ENCODE data around the gene SCMH1.
"Not testable (repeated sequence)": the region's sequence is repeated elsewhere in the genome, so short reads cannot be mapped to it uniquely, and the experiment has no call there.

SCMH1 gene

DNA sequence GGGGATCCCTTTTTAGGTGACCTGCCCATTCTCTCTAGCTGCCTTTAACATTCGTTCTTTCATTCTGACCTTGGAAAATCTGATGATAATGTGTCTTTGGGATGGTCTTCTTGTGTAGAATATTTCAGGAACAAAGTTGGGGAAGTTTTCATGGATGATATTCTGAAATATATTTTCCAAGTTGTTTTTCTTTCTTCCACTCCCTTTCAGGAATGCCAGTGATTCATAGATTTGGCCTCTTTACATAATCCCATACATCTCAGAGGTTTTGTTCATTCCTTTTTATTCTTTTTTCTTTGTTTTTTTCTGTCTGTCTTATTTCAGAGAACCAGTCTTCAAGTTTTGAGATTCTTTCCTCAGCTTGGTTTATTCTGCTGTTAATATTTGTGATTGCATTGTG, 13.9 kb upstream of the SCMH1 start:
- no peak overlapping the region for H3K27ac ChIP-seq
- no peak for DNase-seq (ENCODE audit: low read depth, low spot score)

DNA sequence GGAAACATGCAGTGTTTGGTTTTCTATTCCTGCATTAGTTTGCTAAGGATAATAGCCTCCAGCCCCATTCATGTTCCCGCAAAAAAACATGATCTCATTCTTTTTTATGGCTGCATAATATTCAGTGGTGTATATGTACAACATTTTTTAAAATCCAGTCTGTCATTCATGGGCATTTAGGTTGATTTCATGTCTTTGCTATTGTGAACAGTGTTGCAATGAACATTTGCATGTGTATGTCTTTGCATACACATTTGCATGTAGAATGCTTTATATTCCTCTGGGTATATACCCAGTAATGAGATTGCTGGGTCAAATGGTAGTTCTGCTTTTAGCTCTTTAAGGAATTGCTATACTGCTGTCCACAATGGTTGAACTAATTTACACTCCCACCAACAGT, 9.0 kb upstream of the SCMH1 start:
- DNase-seq (ENCODE audit: low read depth, low spot score); H3K27ac ChIP-seq: not testable (repeated sequence)

DNA sequence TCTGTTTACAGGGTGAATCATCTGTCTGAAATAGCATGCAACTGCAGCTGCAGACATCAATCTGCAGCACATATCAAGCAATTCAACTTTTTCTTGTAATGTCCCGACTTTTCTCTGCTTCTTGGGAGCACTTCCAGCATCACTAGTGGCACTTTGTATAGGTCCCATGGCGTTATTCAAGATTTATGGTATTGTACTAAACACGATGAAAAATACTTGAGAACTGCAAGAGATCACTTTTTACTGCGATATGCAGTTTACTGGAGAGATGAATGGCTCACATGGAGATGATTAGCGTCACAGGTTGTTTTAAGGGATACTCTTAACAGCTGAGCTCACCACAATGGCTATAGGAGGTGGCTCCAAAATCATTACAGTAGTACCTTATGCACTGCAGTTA, 7.2 kb upstream of the SCMH1 start:
- DNase-seq (ENCODE audit: low read depth, low spot score): no peak
- no peak overlapping the region for H3K27ac ChIP-seq

DNA sequence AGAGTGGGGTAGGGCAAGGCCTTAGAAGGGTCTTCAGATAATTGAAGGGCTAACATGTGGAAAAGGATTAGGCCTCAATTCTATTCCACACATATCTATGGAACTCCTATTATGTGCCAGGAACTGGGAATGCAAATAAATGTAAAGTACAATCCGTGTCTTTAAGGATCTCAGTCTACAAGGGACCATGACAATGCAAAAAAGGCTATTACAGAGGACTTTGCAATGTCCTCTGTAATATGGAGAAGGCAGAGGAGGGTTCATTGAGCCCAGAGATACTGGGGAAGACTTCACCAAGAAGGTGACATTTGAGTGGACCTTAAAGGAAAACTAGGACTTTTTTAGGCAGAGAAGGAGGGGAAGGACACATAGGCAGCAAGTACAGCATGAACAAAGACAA, 4.5 kb upstream of the SCMH1 start:
- H3K27ac ChIP-seq: no peak overlapping the region

DNA sequence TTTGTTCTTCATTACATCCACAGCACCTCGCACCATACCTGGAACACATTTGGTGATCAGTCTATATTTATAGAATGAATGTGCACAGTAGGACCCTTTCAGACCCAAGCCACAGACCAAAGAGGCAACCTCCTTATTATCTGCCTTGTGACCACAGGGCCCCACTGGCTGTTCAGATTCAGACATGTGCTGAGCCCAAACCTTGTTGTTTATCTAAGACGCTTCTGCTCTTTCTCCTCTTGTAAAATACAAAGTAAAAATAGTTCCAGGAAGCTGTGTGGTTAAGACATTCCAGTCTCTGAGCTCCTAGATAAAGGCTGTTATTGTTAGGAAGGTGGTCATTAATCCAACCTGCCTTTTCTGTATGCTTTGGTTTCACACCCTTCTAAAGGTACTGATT, 3.6 kb upstream of the SCMH1 start:
- DNase-seq (ENCODE audit: low read depth, low spot score): no peak

More for the DNA sequence above, 4.5 kb upstream of the SCMH1 start:
- no peak for DNase-seq (ENCODE audit: low read depth, low spot score)

DNA sequence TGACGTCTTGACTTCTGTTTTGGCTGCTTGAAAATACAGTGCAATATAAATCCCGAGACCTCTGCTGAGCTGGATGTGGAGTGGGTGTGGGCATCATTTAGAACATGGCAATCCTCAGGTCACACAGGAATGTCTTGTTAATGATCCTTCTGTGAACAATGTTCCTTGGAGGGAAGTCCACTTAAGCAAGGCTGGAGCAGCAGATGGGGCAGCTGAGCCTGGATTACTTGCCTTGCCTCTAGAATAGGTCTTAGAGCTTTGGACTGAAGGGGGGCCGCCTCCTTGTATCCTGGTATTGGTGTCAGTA, 926 bp upstream of the SCMH1 start:
- no peak for DNase-seq (ENCODE audit: low read depth, low spot score)
- no peak overlapping the region for H3K27ac ChIP-seq

More for the DNA sequence above, 3.6 kb upstream of the SCMH1 start:
- H3K27ac ChIP-seq: no peak overlapping the region

DNA sequence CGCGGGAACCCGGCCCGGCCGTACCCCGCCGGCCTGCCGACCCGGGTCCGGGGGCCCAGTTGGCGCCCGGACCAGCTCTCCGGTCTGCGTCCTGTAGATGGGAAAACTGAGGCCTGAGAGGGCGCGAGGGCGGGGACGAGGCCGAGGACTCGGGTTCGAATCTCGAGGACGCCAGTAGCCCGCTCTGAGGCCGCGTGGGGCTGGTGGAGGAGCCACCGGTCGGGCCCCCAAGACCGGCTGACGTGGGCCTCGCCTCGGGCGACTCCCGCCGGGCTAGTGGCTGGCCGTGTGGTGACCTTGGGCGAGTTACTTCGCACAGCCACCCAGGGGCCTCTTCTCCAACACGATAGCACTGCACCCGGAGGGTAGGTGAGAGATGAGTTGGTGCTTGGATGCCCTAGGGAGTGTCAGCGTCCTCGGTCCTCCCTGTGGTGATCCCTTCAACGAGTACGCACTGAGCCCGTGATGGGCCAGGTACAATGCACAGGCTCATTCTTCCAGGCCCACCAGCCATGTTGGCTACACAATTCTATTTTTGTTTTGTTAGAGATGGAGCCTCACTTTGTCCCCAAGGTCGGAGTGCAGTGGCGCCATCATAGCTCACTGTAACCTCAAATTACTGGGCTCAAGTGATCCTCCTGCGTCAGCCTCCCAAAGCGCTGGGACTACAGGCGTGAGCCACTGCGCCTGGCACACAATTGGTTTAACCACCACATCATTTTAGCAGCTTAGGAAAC, 404 bp upstream of the SCMH1 start:
- no peak for DNase-seq (ENCODE audit: low read depth, low spot score)
- H3K27ac ChIP-seq: peak overlapping the region; percentile 65

DNA sequence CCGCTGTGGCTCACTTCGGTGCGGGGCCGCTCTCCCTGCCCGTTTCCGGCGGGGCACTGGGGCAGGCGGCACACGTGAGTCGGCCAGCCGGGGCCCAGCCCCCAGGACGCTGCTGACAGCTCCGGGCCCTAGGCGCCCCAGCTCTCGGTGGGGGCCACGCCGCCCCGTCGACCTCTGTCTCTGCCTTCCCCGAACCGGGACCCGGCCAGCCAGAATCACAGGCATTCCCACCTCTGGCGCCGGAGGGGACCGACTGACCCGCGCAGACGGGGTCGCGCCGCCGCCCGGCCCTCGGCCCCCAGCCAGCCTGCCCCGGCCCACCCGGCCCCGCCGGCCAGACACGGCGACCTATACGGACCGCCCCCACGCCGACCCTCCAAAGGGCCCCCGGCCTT, 755 bp downstream of the SCMH1 start:
- DNase-seq (ENCODE audit: low read depth, low spot score): no peak

DNA sequence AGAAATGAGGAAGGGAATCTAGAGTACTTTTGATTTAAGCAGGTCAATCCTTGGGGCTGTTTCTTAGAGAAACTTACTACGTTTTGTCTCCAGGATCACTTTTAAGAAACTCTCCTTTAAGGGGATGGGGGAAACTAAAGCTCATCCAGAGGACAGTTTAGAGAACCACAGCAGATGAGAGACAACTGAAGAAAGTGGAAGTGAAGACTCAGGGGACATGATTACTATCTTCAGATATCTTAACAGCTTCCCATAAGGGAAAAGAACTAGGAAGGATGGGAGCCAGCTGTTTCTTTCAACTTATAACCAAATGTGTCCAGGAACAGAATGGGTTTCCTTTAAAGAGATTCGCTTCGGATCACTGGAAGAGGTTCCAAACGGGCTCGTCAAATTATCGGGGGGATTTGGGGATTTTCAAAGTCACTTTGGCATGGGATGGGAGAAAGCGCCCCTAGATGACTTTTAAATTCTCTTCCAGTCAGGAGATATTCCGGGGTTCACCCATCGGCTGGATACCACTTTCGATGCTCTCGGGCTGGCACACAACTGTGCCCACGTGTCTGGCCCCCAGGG, 1.2 kb downstream of the SCMH1 start:
- H3K27ac ChIP-seq: peak overlapping the region; percentile 65
- DNase-seq (ENCODE audit: low read depth, low spot score): no peak

More for the DNA sequence above, 755 bp downstream of the SCMH1 start:
- H3K27ac ChIP-seq: peak overlapping the region; percentile 65

DNA sequence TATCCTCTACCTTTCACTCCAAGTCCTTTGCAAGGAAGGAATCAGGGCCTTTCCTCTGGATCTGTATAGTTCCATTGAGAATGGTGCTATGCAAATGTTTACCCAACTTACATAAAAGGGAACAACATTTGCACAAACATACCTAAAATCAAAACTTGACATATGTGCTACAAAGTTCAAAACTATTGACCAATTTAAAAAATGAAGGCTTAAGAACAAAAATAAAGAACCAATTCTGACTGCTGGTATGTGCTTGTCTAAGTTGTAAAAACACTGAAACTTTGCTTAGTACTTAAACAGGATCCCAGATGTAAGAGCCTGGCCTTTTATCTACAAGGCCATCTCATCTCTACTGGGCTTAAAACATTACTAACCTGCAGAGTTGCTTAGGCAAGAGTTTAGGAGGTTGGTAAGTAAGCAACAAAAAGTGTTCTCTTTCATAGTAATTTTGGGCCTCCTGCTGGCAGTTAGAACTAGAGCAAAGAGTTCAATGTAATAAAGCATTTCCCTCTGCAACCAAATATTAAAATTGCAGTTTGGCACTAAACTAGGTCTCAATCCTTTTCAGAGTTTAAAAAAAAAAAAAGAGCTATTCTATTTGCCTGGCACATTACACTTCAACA, 2.0 kb downstream of the SCMH1 start:
- DNase-seq (ENCODE audit: low read depth, low spot score): no peak
- H3K27ac ChIP-seq: peak overlapping the region; percentile 65

DNA sequence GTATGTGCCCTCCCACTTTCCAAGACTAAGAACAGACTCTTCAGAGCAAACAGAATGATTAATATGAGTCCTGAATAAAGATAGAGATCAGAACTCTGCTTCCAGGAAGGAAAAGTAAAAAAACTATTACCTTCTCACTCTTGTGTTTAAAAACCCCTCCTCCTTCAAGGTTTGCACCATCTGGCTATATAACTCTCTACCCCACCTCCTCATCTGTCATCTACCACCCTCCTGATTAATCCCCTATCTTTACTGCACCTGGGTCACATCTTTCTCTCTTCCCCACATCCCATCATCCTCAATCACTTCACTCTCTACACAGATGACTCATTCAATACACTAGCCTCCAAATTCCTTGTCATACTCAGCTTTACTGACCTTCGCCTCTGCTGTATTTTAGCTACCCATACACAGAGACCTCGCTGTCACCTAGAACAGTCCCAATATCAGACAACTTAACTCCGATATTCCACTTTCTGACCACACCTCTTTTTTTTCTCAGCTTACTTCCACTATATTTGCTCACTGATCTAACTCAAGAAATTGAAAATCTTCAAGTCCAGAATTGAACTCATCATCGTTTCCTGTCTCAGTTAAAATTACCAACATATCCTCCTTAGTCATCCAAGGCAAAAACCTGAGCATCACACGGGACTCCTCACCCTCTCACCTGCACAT, 3.7 kb downstream of the SCMH1 start:
- DNase-seq (ENCODE audit: low read depth, low spot score): no peak
- peak overlapping the region; percentile 33 for H3K27ac ChIP-seq

DNA sequence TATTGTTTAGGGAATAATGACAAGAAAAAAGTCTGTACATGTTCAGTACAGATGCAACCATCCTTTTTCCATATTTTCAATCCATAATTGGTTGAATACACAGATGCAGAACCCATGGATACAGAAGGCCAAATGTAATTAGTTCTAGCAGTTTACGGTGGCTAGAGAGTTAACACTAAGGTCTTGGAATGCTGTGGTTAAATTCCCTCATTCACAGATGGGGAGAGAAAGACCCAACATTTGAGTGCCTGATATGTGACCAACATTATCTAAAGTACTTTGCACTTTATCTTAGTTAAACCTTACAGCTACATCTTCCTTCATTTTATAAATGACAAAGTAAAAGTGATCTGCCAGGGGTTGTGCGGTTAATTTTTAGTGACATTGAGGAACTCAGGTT, 5.3 kb downstream of the SCMH1 start:
- DNase-seq (ENCODE audit: low read depth, low spot score): no peak

DNA sequence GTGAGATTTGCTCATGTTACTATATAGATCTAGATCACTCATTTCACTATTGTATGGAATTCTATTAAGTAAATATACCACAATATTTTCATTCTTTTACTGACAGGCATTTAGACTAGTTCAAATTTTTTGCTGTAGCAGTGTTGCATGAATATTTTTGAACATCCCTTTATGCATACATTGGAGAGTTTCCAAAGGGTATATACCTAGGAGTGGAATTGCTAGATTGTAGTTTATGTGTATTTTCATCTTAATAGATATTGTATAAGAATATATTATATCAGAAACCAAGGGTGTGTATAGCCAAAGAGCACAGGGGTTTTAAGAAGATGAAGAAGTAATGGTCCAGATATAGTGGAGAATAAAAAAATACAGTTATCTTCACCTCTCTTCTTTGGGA, 6.2 kb downstream of the SCMH1 start:
- no peak overlapping the region for H3K27ac ChIP-seq
- no peak for DNase-seq (ENCODE audit: low read depth, low spot score)

More for the DNA sequence above, 5.3 kb downstream of the SCMH1 start:
- H3K27ac ChIP-seq: no peak overlapping the region

DNA sequence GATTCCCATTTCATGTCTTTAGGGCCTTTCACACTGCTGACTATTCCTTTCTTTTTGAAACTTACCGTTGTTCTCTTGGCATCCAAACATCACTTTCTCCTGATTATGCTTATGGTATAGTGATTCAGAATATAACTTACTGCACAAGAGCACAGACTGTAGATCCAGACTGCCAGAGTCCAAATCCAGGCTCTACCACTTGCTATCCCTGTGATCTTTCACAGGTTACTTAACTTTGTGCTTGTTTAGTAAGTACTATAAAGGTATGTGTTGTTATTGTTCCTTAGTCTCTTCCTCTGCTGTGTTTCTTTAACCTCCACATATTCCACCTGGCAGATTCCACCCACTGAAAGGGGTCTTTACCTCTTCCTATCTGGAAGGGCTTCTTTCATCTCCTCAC, 8.4 kb downstream of the SCMH1 start:
- DNase-seq (ENCODE audit: low read depth, low spot score): no peak
- no peak overlapping the region for H3K27ac ChIP-seq

DNA sequence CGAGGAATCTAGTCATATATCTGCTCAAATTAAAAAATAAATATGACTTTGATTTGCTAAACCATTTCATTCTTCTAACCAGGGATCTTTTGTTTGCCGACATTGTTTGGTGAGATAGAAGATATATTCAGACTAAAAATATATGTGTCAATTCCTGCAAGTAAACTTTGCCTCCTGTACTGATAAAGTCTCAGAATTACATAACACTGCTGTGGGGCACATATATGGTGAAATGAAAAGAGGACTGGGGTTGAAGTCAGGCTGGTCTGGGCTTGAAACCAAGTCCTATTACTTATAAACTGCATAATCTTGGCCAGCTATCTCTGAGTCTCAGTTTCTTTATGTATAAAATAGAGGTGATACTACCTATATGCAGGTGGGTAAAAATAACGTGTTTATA, 9.8 kb downstream of the SCMH1 start:
- no peak for DNase-seq (ENCODE audit: low read depth, low spot score)
- H3K27ac ChIP-seq: no peak overlapping the region

DNA sequence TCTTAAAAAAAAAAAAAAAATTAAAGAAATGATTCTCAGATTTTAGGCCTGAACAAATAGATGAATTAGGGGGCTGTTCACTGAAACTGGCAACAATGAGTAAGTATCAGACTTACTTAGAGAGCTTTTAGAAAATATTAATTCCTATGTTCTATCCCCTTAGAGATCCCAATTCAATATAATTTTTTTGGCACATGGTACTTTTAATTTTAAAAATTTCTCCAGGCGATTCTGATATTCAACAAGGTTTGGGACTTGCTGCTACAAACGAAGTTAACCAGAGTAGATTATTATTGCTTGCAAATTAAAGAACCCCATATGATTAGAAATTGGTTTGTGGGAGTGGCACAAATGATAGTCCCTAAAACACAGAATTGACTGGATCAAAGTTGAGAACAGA, 11.4 kb downstream of the SCMH1 start:
- H3K27ac ChIP-seq: no peak overlapping the region
- DNase-seq (ENCODE audit: low read depth, low spot score): no peak

DNA sequence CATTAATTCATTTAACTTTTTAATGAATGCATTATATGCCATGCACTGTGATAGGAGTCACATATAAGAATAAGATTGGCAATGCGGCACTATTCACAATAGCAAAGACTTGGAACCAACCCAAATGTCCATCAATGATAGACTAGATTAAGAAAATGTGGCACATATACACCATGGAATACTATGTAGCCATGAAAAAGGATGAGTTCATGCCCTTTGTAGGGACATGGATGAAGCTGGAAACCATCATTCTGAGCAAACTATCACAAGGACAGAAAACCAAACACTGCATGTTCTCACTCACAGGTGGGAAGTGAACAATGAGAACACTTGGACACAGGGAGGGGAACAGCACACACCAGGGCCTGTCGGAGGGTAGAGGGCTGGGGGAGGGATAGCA, 12.9 kb downstream of the SCMH1 start:
- not testable (repeated sequence) for DNase-seq (ENCODE audit: low read depth, low spot score); H3K27ac ChIP-seq

DNA sequence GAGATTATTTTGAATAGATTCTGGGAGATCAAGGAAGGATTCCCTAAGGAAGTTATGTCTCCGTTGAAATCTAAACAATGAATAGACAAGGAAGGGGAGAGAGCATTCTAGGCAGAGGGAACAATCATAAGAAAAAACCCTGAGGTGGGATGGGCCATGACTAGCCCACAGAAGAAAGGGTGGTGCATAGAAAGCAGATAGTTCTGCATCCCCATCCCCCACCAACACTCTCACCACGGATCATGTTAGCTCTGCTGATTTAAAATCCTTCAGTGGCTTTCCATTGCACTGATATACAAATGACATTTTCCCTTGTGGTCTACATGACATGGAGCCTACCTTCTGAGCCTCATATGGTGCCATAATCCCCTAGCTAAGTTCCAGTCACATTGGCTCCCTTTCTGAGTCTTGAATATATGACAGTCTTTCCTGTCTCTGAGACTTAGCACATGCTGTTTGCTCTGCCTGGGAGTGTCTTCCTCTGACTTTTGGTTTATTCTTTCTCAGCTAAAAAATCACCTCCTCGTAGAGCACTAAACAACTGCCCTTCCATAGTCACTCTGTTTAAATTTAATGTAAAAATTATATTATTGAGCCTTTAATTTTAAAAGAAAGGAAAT, 15.2 kb downstream of the SCMH1 start:
- DNase-seq (ENCODE audit: low read depth, low spot score): no peak
- H3K27ac ChIP-seq: no peak overlapping the region

DNA sequence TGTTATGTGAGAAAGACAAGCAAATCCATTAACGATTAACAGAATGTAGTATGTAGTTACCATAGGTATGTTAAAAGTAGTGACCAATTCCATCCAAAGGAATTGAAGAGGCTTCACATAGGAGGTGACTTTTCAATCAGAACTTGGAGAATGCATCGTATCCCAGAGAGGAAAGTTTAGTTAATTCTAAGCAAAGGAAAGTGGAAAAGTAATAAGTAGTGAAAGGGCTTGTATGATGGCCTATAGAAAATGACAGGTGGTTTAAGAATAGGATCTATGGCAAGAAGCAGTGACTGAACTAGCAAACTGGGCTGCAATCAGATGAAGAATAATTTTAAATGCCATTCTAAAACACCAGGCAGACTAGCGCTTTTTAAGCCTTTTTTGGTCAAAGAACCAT, 16.6 kb downstream of the SCMH1 start:
- no peak for DNase-seq (ENCODE audit: low read depth, low spot score)

DNA sequence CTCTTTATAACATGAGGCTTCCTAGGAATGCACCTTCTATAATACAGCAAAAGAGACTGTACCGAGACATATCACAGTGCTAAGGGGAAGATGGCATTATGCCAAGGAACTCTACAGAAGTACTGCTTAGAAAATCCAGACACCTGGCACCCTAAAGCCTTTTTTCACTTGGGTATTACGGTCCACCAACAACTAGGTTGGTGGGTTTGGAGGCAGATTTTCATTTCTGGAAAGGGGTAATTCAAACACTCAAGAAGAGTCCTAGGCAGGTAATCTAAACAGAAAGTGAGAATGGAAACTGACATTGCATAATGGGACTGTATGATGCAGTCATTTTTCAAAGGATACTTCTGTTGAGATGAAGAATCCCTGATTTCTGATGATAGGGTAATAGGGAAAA, 19.6 kb downstream of the SCMH1 start:
- no peak for DNase-seq (ENCODE audit: low read depth, low spot score)
- H3K27ac ChIP-seq: no peak overlapping the region

More for the DNA sequence above, 16.6 kb downstream of the SCMH1 start:
- no peak overlapping the region for H3K27ac ChIP-seq

DNA sequence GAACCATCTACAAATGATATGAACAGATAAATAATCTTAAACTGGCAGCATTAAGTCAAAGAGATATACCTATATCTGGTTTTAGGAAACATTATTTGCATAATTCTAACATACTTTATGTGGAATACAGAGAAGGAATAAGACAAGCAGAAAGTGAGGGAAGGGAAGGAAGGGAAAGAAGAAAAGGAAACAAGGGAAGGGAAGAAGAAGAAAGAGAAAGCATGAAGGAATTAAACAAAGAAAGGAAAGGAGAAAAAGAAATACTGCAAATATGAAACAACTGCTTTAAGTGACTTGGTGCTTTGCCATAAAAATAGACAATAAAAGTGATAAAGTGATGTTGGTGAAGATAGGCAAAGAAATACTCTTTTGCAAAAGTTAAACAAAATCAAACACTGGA, 20.1 kb downstream of the SCMH1 start:
- no peak for DNase-seq (ENCODE audit: low read depth, low spot score)
- H3K27ac ChIP-seq: no peak overlapping the region

All from epithelial cell of prostate (primary cell).